GM19239 (cell line): ENCODE results near the gene PCDHA1.

Source experiments
- DNase-seq: peaks from one replicate; pipeline ENCODE4 v3.0.0; 2011; ENCODE audit warnings: low spot score; ENCODE audit not compliant: insufficient read length
- FAIRE-seq: peaks from 2 replicates; lab custom pipeline; 2011; peaks lifted over from hg19 to GRCh38; lab: Jason Lieb, UNC

PCDHA1 gene

GRCh38 chr5:140883373-140883772 is 97.4 kb downstream of the PCDHA1 start:
- no peak for DNase-seq
- FAIRE-seq, result no peak

- DNase-seq (no peak), FAIRE-seq (no peak)
Measured at GRCh38 chr5:140883927-140884697, 98.2 kb downstream of the PCDHA1 start.

GRCh38 chr5:140916325-140916724 is 130.4 kb downstream of the PCDHA1 start:
- no peak for FAIRE-seq

DNA sequence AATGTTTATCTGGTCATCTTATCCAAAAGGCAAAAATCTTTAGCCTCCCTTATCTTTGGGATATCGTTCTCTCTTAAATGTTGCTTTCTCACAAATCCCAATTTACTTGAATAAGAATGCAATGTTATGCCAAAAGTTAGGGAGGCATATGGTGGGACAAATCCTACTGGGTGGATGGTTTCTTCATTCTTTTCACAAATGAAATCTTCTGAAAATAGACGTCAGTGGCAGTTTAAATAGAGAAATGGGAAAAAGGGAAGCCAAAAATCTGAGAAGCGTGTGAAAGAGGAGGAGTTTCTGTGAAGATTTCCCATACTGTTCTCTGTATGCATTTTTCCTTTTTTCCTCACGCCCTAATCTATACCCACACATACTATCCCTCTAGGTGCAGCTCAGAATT is 137.7 kb downstream of the PCDHA1 start:
- DNase-seq, result no peak
- FAIRE-seq, result no peak

More at GRCh38 chr5:140916325-140916724, 130.4 kb downstream of the PCDHA1 start:
- DNase-seq, result no peak

GRCh38 chr5:140925806-140926442 is 140.0 kb downstream of the PCDHA1 start, which contains the start of gene PCDHAC1:
Gene PCDHAC1 (plus strand): TSS chr5:140926299. CDS start chr5:140926893, 594 bp downstream.
- DNase-seq (no peak), FAIRE-seq (no peak)

- FAIRE-seq (no peak), DNase-seq (no peak)
Measured at GRCh38 chr5:140926443-140927227, 140.7 kb downstream of the PCDHA1 start.

GRCh38 chr5:140927228-140927573 is 141.3 kb downstream of the PCDHA1 start:
- DNase-seq, result no peak
- FAIRE-seq, result no peak

DNA sequence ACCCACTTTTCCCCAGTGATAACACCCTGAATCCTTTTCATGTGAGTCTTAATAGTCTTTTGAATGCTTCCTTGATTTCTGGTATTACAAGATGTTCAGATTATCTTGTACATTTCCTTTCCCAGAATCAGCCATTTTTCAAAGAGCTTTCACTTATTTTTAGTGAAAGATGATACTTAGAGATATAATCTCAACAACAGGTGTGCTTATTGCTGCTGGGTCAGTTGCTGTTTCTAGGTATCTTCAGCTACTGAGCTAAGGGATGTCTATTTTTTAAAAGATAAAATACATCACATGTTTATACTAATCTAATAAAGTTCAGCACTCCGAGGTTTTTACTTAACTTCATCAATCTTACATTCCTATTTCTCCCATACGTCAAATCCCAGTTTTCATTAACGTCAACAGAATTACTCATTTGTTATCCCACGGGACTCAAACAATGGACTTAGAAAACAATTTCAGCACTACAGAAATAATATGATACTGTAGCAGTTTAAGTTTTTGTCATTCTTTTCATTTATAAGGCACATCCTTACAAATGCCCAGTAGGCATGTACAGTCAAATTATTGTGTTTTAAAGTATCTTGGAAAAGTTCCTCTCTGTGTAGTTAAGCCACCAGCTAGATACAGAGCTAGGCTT is 149.1 kb downstream of the PCDHA1 start:
- FAIRE-seq, result no peak
- no peak for DNase-seq

DNA sequence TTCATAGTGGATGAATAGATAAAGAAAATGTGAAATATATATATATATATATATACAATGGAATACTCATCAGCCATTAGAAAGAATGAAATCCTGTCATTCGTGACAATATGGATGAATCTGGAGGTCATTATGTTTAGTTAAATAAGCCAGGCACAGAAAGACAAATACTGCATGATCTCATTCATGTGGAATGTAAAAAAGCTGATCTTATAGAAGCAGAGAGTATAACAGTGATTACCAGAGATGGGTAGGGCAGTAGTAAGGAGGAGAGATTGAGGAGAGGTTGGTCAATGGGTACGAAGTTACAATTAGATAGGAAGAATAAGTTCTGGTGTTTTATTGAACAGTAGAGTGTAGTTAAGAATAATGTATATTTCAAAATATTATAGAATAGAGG is 160.6 kb downstream of the PCDHA1 start:
- FAIRE-seq (no peak), DNase-seq (no peak)

GRCh38 chr5:140951636-140952035 is 165.7 kb downstream of the PCDHA1 start:
- no peak for FAIRE-seq
- no peak for DNase-seq

- DNase-seq, result no peak
- FAIRE-seq, result no peak
Measured at GRCh38 chr5:140953234-140953633, 167.3 kb downstream of the PCDHA1 start.

DNA sequence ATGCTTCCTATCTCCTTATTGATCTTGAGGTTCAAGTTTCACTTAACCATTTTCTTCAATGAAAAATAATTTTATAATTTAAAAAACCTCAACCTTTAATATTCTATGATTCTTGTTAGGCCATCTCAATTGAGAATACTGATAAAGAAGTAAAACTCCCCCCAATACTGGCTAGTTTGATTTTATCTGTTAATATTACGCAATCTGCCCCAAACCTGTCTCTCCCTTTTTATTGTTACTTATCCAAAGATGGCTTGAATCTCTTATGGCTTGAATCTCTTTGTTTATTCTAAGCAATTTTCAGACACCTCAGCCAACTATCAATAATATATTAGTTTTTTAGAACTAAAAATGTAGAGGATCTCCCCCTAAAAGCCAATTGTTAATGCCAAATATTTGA is 176.2 kb downstream of the PCDHA1 start:
- FAIRE-seq (no peak), DNase-seq (no peak)

- FAIRE-seq, result no peak
- no peak for DNase-seq
Measured at GRCh38 chr5:140964356-140964755, 178.4 kb downstream of the PCDHA1 start.

- FAIRE-seq (no peak), DNase-seq (no peak)
Measured at GRCh38 chr5:140965905-140966292, 180.0 kb downstream of the PCDHA1 start.

DNA sequence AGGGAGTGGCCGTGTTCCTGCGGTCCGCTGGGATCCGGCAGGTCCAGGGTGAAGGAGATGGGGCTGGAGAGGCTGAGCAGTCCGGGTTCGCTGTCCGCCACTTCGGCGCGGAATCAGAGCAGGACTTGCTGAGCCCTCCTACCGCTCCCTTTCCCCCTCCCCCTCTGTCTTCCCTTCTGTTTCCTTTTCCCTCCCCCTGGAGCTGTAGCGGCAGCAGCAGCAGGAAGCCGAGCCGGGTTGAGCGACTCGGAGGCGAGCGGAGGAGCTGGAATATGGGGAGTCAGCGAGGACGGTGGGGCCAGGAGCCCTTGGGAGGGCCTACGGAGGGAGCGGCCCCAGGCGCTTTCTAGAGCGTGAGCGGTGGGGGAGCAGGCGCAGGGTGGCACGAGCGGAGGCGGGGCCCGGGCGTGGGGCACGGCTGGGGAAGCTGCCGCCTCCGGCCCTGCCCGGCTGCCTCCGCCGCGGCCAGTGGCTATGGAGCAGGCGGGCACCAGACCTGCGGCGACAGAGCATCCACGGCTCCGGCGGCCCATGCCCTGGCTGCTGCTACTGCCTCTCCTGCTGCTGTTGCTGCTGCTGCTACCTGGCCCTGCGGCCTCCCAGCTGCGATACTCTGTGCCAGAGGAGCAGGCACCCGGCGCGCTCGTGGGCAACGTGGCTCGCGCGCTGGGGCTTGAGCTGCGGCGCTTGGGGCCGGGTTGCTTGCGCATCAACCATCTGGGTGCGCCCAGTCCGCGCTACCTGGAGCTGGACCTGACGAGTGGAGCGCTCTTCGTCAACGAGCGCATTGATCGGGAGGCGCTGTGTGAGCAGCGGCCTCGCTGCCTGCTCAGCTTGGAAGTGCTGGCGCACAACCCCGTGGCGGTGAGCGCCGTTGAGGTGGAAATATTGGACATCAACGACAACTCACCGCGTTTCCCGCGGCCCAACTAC is 180.6 kb downstream of the PCDHA1 start, which contains the start of gene PCDHAC2:
Gene PCDHAC2 (plus strand): TSS at position 184 of the 933 bp plus-strand sequence. CDS start 291 bp downstream, at position 475.
- no peak for FAIRE-seq
- no peak for DNase-seq

GRCh38 chr5:140967226-140967893 is 181.4 kb downstream of the PCDHA1 start:
- FAIRE-seq (no peak), DNase-seq (no peak)

- FAIRE-seq, result no peak
- no peak for DNase-seq
Measured at GRCh38 chr5:140969880-140970279, 183.9 kb downstream of the PCDHA1 start.

DNA sequence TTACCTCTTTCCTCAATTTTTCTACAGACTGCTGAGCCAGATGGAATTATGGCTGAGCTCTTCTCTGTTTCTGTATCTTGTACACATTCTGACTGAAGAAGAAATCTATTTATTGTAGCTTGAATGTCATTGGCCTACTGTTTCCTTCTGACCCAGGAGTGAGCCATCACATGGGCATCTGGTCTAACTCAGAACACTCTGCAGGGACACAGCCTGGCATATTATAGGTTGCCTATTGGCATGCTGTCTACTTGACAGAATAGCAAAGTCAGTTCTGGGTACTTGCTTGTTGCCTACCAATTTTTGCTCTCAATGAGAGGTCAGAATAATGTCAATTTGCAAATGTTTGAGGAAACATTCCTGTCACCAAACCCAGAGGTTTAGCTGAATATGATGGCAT is 187.6 kb downstream of the PCDHA1 start:
- no peak for DNase-seq
- FAIRE-seq, result no peak

DNA sequence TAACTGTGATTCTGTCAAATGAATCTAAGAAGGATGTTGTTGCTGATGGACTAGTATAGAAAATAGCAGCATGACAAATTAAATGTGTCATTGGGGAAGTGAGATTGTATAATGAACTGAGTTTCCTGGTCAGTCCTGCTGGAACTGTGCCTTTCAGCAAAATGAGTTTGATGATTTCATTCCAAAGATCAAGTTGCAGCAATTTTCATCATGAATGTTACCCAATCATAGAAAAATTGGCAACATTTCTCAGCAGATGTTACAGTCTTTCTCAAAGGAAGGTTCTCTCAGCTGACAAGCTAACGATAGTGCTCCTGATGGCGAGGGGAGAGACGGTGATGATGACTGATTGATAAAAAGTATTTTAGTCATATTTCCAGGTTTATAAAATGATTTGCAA is 191.1 kb downstream of the PCDHA1 start:
- no peak for FAIRE-seq
- no peak for DNase-seq
